ENCODE data around the gene PDCD6IP. TPM values are rescaled to one million over a fixed set of nuclear protein-coding genes. Genes with fewer than 3 reads are reported as not detected.

Gene PDCD6IP
- total and polyA plus RNA-seq, 2 of the 13 experiments (the other 11 are each of a cell fraction or from before 2014, with no cell fraction given): 62.5 to 85.6 TPM

DNA sequence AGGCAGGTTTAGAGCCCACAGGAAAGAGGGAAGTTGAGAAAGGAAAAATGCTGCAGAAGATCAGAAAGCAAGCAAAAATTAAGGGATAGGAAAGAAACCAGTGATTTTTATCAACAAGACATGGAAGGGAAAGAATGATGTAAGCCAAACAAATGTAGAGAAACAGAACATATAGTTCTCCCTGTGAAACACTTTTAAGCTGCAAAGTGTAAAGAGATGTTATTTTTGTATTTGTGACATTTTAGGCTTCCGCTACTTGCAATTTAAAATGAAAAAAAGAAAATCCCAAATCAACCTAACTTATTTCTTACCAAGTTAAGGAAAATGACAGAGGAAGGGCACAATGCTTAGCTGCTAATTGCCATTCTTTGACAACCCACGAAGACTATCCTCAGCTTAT is 111.6 kb downstream of the PDCD6IP start (continued):
- TF ChIP-seq ZBTB1 (CRISPR knock-in tag; IDR thresholded peaks at IDR 0.05; ENCODE audit: borderline replicate concordance) (no peak), ZSCAN9 (CRISPR knock-in tag; IDR thresholded peaks at IDR 0.05; ENCODE audit: borderline replicate concordance) (no peak), NFE2 (CRISPR knock-in tag; IDR thresholded peaks at IDR 0.05) (no peak), NFYC (CRISPR knock-in tag; IDR thresholded peaks at IDR 0.05) (no peak), KDM4B (CRISPR knock-in tag; IDR thresholded peaks at IDR 0.05) (no peak)
- TF ChIP-seq, protein P1, sequence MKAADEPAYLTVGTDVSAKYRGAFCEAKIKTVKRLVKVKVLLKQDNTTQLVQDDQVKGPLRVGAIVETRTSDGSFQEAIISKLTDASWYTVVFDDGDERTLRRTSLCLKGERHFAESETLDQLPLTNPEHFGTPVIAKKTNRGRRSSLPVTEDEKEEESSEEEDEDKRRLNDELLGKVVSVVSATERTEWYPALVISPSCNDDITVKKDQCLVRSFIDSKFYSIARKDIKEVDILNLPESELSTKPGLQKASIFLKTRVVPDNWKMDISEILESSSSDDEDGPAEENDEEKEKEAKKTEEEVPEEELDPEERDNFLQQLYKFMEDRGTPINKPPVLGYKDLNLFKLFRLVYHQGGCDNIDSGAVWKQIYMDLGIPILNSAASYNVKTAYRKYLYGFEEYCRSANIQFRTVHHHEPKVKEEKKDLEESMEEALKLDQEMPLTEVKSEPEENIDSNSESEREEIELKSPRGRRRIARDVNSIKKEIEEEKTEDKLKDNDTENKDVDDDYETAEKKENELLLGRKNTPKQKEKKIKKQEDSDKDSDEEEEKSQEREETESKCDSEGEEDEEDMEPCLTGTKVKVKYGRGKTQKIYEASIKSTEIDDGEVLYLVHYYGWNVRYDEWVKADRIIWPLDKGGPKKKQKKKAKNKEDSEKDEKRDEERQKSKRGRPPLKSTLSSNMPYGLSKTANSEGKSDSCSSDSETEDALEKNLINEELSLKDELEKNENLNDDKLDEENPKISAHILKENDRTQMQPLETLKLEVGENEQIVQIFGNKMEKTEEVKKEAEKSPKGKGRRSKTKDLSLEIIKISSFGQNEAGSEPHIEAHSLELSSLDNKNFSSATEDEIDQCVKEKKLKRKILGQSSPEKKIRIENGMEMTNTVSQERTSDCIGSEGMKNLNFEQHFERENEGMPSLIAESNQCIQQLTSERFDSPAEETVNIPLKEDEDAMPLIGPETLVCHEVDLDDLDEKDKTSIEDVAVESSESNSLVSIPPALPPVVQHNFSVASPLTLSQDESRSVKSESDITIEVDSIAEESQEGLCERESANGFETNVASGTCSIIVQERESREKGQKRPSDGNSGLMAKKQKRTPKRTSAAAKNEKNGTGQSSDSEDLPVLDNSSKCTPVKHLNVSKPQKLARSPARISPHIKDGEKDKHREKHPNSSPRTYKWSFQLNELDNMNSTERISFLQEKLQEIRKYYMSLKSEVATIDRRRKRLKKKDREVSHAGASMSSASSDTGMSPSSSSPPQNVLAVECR (CRISPR knock-in tag; IDR thresholded peaks at IDR 0.05; ENCODE audit: borderline replicate concordance): no peak

DNA sequence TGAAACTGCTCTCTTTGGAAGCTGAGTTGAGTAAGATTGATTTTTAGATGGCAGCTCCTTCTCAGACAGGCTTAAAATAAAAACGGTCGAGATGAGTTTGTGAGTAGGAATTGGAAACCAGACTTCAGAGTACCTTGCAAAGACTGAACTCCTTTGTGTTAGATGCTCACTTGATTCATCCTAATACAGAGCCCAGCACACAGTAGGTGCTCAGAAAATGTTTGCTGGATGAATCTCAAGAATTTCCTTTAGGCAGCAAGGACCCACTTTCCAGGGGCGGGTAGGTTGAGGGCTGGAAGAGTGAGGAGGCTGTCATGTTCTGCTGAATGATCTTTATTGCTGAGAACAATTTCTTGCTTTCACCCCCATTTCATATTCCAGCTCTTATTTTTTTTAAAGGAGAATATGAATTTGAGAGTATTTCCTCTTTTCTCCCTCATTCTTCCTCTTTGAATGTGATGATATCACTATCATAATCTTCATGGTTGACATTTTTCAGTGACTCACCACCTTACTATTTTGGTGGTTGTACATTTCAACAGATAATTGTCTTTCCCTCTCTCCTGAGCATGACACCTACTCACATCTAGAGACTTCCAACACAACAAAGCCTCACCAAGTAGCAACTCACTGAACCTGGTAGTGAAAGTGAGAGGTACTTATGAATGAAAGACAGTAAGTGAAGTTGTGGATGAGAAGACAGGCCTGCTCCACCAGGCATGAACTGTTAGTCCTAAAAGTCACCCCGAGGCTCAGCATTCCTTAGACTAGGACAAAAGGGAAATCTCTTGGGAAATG is 113.3 kb downstream of the PDCD6IP start:
- Histone ChIP-seq H3K27ac (ENCODE audit: extremely low read length, insufficient read depth, low read length) (no peak overlapping the region), H3K4me3 (replicated peaks in 1 of 3; ENCODE audit: insufficient read depth in 1 of 3, low read depth in 2 of 3, low read length in 3 of 3) (no peak overlapping the region), H3K4me1 (ENCODE audit: insufficient read depth, low read length) (no peaks in the 10 kb centered on the region), H4K20me1 (ENCODE audit: insufficient read depth, low read length) (no peaks in the 10 kb centered on the region), H3K9me3 (ENCODE audit: low read length) (no peaks in the 10 kb centered on the region), H3K36me3 (replicated peaks in 1 of 2; ENCODE audit: control insufficient read depth in 1 of 2, insufficient read depth in 2 of 2, low read length in 2 of 2) (no peaks in the 10 kb centered on the region), H3K9ac (ENCODE audit: insufficient read depth, low read depth, low read length) (no peak overlapping the region), H2AFZ (ENCODE audit: low read length) (no peak overlapping the region), H3K79me2 (ENCODE audit: insufficient read depth, low read length) (no peaks in the 10 kb centered on the region), H3K4me2 (ENCODE audit: low read depth, low read length) (no peak overlapping the region), H3K27me3 (ENCODE audit: control insufficient read depth in 1 of 2, insufficient read depth in 2 of 2, low read length in 2 of 2) (no peaks in the 10 kb centered on the region)
- no peak for FAIRE-seq
- ChIA-PET CTCF (ENCODE audit: low intra/inter-chr PET ratio, low total read pairs) (no interaction called here), POLR2A (no interaction called here)
- intact Hi-C loops (cut with micrococcal nuclease; ENCODE audit: unreplicated experiment) (no loop called here), in situ Hi-C loops (cut with HindIII; ENCODE audit: extremely low pct_ligation_motif_present, low pct_unique_long_range_greater_than_20kb) (no loop called here)
- no peak for TF ChIP-seq MBD4 (IDR thresholded peaks at IDR 0.05; ENCODE audit: borderline replicate concordance, low read length)
- no peak for TF ChIP-seq TIGD3 (CRISPR knock-in tag; IDR thresholded peaks at IDR 0.05; ENCODE audit: borderline replicate concordance)
- no peak for TF ChIP-seq ZUFSP (CRISPR knock-in tag; IDR thresholded peaks at IDR 0.05; ENCODE audit: borderline replicate concordance)
- no peak for TF ChIP-seq MIER3 (CRISPR knock-in tag; IDR thresholded peaks at IDR 0.05; ENCODE audit: borderline replicate concordance)
- TF ChIP-seq SIN3A (IDR thresholded peaks at IDR 0.05; ENCODE audit: borderline replicate concordance, low read depth, low read length): no peak
- no peak for TF ChIP-seq HES4 (CRISPR knock-in tag; IDR thresholded peaks at IDR 0.05; ENCODE audit: borderline replicate concordance)
- no peak for TF ChIP-seq ZNF644 (CRISPR knock-in tag; IDR thresholded peaks at IDR 0.05; ENCODE audit: low read depth)
- TF ChIP-seq ZFP37 (CRISPR knock-in tag; IDR thresholded peaks at IDR 0.05; ENCODE audit: borderline replicate concordance): no peak
- ATAC-seq: no peak
- BruUV-seq (replicated peaks): no TSS peak
- DNase-seq (ENCODE audit: low spot score): no peak
- WGBS (ENCODE audit: low lambda C conversion rate): 2% methylated on average over 4 of the region's 4 CpGs
